Hepatic stellate cell (primary cell): ENCODE results near the gene ZC3H6.
"Not testable (repeated sequence)": the region's sequence is repeated elsewhere in the genome, so short reads cannot be mapped to it uniquely, and the experiment has no call there.

ENCODE experiments used
- DNase-seq: peaks from one replicate; pipeline ENCODE4 v3.0.0; 2011; ENCODE audit warnings: low spot score

ZC3H6 gene

GRCh38 chr2:112275887-112276773 is 733 bp downstream of the ZC3H6 start:
- peak; percentile 51 for DNase-seq

GRCh38 chr2:112276954-112277353 is 1.6 kb downstream of the ZC3H6 start:
- no peak for DNase-seq

- DNase-seq = no peak
These were observed 2.3 kb downstream of the ZC3H6 start for GRCh38 chr2:112277596-112278220.

- not testable (repeated sequence) for DNase-seq
These were observed 6.7 kb downstream of the ZC3H6 start for GRCh38 chr2:112282066-112282465.

- DNase-seq = peak; percentile 15
These were observed 8.1 kb downstream of the ZC3H6 start for GRCh38 chr2:112283535-112283934.

- peak; percentile 4 for DNase-seq
These were observed 14.7 kb downstream of the ZC3H6 start for GRCh38 chr2:112290088-112290487.

GRCh38 chr2:112290648-112291047 is 15.3 kb downstream of the ZC3H6 start:
- DNase-seq = no peak

- DNase-seq = no peak
These were observed 18.4 kb downstream of the ZC3H6 start for GRCh38 chr2:112293636-112294401.

- DNase-seq = no peak
These were observed 20.1 kb downstream of the ZC3H6 start for GRCh38 chr2:112295407-112296078.

GRCh38 chr2:112296407-112296806 is 21.0 kb downstream of the ZC3H6 start:
- DNase-seq = no peak

GRCh38 chr2:112301171-112301584 is 25.8 kb downstream of the ZC3H6 start:
- no peak for DNase-seq

- no peak for DNase-seq
These were observed 26.6 kb downstream of the ZC3H6 start for GRCh38 chr2:112301973-112302372.

GRCh38 chr2:112304298-112304941 is 29.0 kb downstream of the ZC3H6 start:
- DNase-seq = no peak

GRCh38 chr2:112305132-112305531 is 29.7 kb downstream of the ZC3H6 start:
- DNase-seq = no peak

- DNase-seq = no peak
These were observed 35.5 kb downstream of the ZC3H6 start for GRCh38 chr2:112310906-112311305.

- no peak for DNase-seq
These were observed 36.5 kb downstream of the ZC3H6 start for GRCh38 chr2:112311932-112312331.

GRCh38 chr2:112312821-112313220 is 37.4 kb downstream of the ZC3H6 start:
- no peak for DNase-seq

- no peak for DNase-seq
These were observed 39.5 kb downstream of the ZC3H6 start for GRCh38 chr2:112314856-112315255.

- peak; percentile 17 for DNase-seq
These were observed 42.1 kb downstream of the ZC3H6 start for GRCh38 chr2:112317303-112318158.

GRCh38 chr2:112318515-112318914 is 43.1 kb downstream of the ZC3H6 start:
- no peak for DNase-seq
